ENCODE data around the gene PAK3. TPM values are rescaled to one million over a fixed set of nuclear protein-coding genes. Genes with fewer than 3 reads are reported as not detected.

Gene PAK3
- total RNA-seq, 1 donor from 2014 or later: 13.7 TPM

- Histone ChIP-seq H2AFZ (ENCODE audit: low read depth, low read length) (no peak overlapping the region), H3K4me3 (ENCODE audit: insufficient read depth, low read depth, low read length) (no peak overlapping the region), H3K9me3 (ENCODE audit: insufficient read depth, low read depth, low read length) (no peaks in the 10 kb centered on the region), H3K36me3 (ENCODE audit: insufficient read depth, low read length) (no peaks in the 10 kb centered on the region), H3K27me3 (ENCODE audit: insufficient read depth, low read length) (no peaks in the 10 kb centered on the region), H3K4me1 (ENCODE audit: insufficient read depth, low read length) (no peaks in the 10 kb centered on the region), H3K27ac (ENCODE audit: low read depth, low read length) (no peak overlapping the region), H3K9ac (ENCODE audit: low read length) (no peak overlapping the region), H3K4me2 (ENCODE audit: low read length) (no peak overlapping the region), H4K20me1 (ENCODE audit: insufficient read depth, low read length) (no peaks in the 10 kb centered on the region), H3K79me2 (ENCODE audit: insufficient read depth, low read length) (no peaks in the 10 kb centered on the region)
- TF ChIP-seq CTCF (IDR thresholded peaks at IDR 0.05; ENCODE audit: insufficient read depth, low read depth, low read length) (no peak), EZH2 (IDR thresholded peaks at IDR 0.05; ENCODE audit: insufficient read depth, low read length) (no peak)
- Mint-ChIP-seq H3K4me3 (ENCODE audit: unreplicated experiment) (no peak overlapping the region), H3K4me1 (ENCODE audit: low read depth, unreplicated experiment) (no peaks in the 10 kb centered on the region), H3K36me3 (ENCODE audit: low read depth, unreplicated experiment) (no peaks in the 10 kb centered on the region), H3K27ac (ENCODE audit: unreplicated experiment) (no peak overlapping the region), H3K27me3 (ENCODE audit: low read depth, unreplicated experiment) (no peaks in the 10 kb centered on the region), H3K9me3 (ENCODE audit: unreplicated experiment) (no peaks in the 10 kb centered on the region)
- DNase-seq (ENCODE audit: low read depth) (no peak), FAIRE-seq (no peak)
Observed at GRCh38 chrX:111169141-111169540, 73.2 kb downstream of the PAK3 start.

GRCh38 chrX:111170017-111170416, 74.0 kb downstream of the PAK3 start:
- no peak overlapping the region for H3K27ac ChIP-seq (ENCODE audit: low read depth, low read length)
- Mint-ChIP-seq H3K36me3 (ENCODE audit: low read depth, unreplicated experiment) (no peaks in the 10 kb centered on the region), H3K4me3 (ENCODE audit: unreplicated experiment) (no peak overlapping the region), H3K4me1 (ENCODE audit: low read depth, unreplicated experiment) (no peaks in the 10 kb centered on the region), H3K27ac (ENCODE audit: unreplicated experiment) (no peak overlapping the region), H3K9me3 (ENCODE audit: unreplicated experiment) (no peaks in the 10 kb centered on the region), H3K27me3 (ENCODE audit: low read depth, unreplicated experiment) (no peaks in the 10 kb centered on the region)
- FAIRE-seq (peak; percentile 91), DNase-seq (ENCODE audit: low read depth) (peak; percentile 3)
- H3K4me3 ChIP-seq (ENCODE audit: insufficient read depth, low read depth, low read length): no peak overlapping the region
- H3K4me1 ChIP-seq (ENCODE audit: insufficient read depth, low read length): no peaks in the 10 kb centered on the region
- no peak overlapping the region for H2AFZ ChIP-seq (ENCODE audit: low read depth, low read length)
- H3K36me3 ChIP-seq (ENCODE audit: insufficient read depth, low read length): no peaks in the 10 kb centered on the region
- no peaks in the 10 kb centered on the region for H4K20me1 ChIP-seq (ENCODE audit: insufficient read depth, low read length)
- H3K27me3 ChIP-seq (ENCODE audit: insufficient read depth, low read length): no peaks in the 10 kb centered on the region
- no peak overlapping the region for H3K4me2 ChIP-seq (ENCODE audit: low read length)
- H3K9ac ChIP-seq (ENCODE audit: low read length): no peak overlapping the region
- H3K9me3 ChIP-seq (ENCODE audit: insufficient read depth, low read depth, low read length): no peaks in the 10 kb centered on the region
- TF ChIP-seq CTCF (IDR thresholded peaks at IDR 0.05; ENCODE audit: insufficient read depth, low read depth, low read length): no peak
- TF ChIP-seq EZH2 (IDR thresholded peaks at IDR 0.05; ENCODE audit: insufficient read depth, low read length): no peak
- H3K79me2 ChIP-seq (ENCODE audit: insufficient read depth, low read length): no peaks in the 10 kb centered on the region

GRCh38 chrX:111180750-111181240, 84.8 kb downstream of the PAK3 start:
- H3K4me1 Mint-ChIP-seq (ENCODE audit: low read depth, unreplicated experiment): peaks cover 3% of the 10 kb centered on the region
- Histone ChIP-seq H3K4me1 (ENCODE audit: insufficient read depth, low read length) (no peaks in the 10 kb centered on the region), H3K4me2 (ENCODE audit: low read length) (no peak overlapping the region), H3K36me3 (ENCODE audit: insufficient read depth, low read length) (no peaks in the 10 kb centered on the region), H3K27ac (ENCODE audit: low read depth, low read length) (no peak overlapping the region), H3K27me3 (ENCODE audit: insufficient read depth, low read length) (no peaks in the 10 kb centered on the region), H3K9me3 (ENCODE audit: insufficient read depth, low read depth, low read length) (no peaks in the 10 kb centered on the region), H2AFZ (ENCODE audit: low read depth, low read length) (no peak overlapping the region), H3K79me2 (ENCODE audit: insufficient read depth, low read length) (no peaks in the 10 kb centered on the region), H3K9ac (ENCODE audit: low read length) (no peak overlapping the region), H3K4me3 (ENCODE audit: insufficient read depth, low read depth, low read length) (no peak overlapping the region), H4K20me1 (ENCODE audit: insufficient read depth, low read length) (no peaks in the 10 kb centered on the region)
- TF ChIP-seq EZH2 (IDR thresholded peaks at IDR 0.05; ENCODE audit: insufficient read depth, low read length): no peak
- no peak for TF ChIP-seq CTCF (IDR thresholded peaks at IDR 0.05; ENCODE audit: insufficient read depth, low read depth, low read length)
- no peak overlapping the region for H3K4me3 Mint-ChIP-seq (ENCODE audit: unreplicated experiment)
- no peak for FAIRE-seq
- H3K9me3 Mint-ChIP-seq (ENCODE audit: unreplicated experiment): no peaks in the 10 kb centered on the region
- no peaks in the 10 kb centered on the region for H3K27me3 Mint-ChIP-seq (ENCODE audit: low read depth, unreplicated experiment)
- H3K27ac Mint-ChIP-seq (ENCODE audit: unreplicated experiment): no peak overlapping the region
- no peaks in the 10 kb centered on the region for H3K36me3 Mint-ChIP-seq (ENCODE audit: low read depth, unreplicated experiment)
- no peak for DNase-seq (ENCODE audit: low read depth)

Data from astrocyte (in vitro differentiated cells and primary cell).